ENCODE measurements around the gene ZAR1. TPM values are rescaled to one million over a fixed set of nuclear protein-coding genes. Genes with fewer than 3 reads are reported as not detected.

The ZAR1 gene
- total RNA-seq, 2 experiments from 2014 or later, result not detected

DNA sequence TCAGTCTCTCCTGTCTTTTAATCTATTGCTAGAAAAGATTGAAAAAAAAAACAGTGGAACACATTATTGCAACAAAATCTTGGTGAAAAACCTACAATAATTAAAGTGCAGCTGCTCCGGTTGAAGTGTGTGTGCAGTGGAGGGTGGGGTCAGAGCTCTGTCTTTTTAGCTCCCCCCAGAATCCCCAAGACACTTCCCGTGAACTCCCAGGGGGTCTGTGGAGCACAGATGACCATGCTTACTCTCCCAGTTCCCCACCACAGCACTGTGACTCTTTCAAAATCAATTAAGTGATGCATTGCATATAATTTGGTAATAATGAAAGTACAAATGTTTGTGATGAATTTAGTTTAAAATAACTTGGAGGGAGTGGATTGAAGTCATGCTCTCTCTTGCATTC, 22.6 kb upstream of the ZAR1 start:
- Histone ChIP-seq H3K36me3 (ENCODE audit: insufficient read depth, low read length) (no peaks in the 10 kb centered on the region), H3K9me3 (ENCODE audit: low read length) (no peaks in the 10 kb centered on the region), H3K4me3 (ENCODE audit: low read depth, low read length, poor library complexity, severe bottlenecking) (no peak overlapping the region), H3K4me1 (ENCODE audit: insufficient read depth, low read length, poor library complexity, severe bottlenecking) (no peaks in the 10 kb centered on the region), H3K79me2 (ENCODE audit: insufficient read depth, low read depth, low read length) (no peaks in the 10 kb centered on the region), H2AFZ (ENCODE audit: low read length) (no peak overlapping the region), H3K4me2 (ENCODE audit: low read length) (no peak overlapping the region), H4K20me1 (ENCODE audit: insufficient read depth, low read length) (no peaks in the 10 kb centered on the region), H3K27ac (ENCODE audit: low read depth, low read length, poor library complexity, severe bottlenecking) (no peak overlapping the region), H3K9me2 (ENCODE audit: insufficient read depth, low read length) (no peaks in the 10 kb centered on the region)
- ChIA-PET POLR2A (interaction anchor here (0.7 to 1.1 kb wide), 2 partner anchors 19 to 21 kb away, joined by 3 read pairs; no protein-coding TSS in a partner anchor), CTCF (ENCODE audit: unreplicated experiment) (interaction anchor here (1.2 kb wide), 1 partner anchor 78 kb away, joined by 3 read pairs; no protein-coding TSS in a partner anchor)
- no TSS peak for BruUV-seq (replicated peaks)
- DNase-seq (ENCODE audit: low spot score), result no peak
- intact Hi-C loops (cut with micrococcal nuclease; ENCODE audit: unreplicated experiment), result no loop called here
- no peak for TF ChIP-seq EZH2phosphoT487 (IDR thresholded peaks at IDR 0.05; ENCODE audit: borderline replicate concordance, low read depth, low read length)
- TF ChIP-seq, protein P1, sequence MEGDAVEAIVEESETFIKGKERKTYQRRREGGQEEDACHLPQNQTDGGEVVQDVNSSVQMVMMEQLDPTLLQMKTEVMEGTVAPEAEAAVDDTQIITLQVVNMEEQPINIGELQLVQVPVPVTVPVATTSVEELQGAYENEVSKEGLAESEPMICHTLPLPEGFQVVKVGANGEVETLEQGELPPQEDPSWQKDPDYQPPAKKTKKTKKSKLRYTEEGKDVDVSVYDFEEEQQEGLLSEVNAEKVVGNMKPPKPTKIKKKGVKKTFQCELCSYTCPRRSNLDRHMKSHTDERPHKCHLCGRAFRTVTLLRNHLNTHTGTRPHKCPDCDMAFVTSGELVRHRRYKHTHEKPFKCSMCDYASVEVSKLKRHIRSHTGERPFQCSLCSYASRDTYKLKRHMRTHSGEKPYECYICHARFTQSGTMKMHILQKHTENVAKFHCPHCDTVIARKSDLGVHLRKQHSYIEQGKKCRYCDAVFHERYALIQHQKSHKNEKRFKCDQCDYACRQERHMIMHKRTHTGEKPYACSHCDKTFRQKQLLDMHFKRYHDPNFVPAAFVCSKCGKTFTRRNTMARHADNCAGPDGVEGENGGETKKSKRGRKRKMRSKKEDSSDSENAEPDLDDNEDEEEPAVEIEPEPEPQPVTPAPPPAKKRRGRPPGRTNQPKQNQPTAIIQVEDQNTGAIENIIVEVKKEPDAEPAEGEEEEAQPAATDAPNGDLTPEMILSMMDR (conservative IDR thresholded peaks at IDR 0.05; ENCODE audit: low read length), result no peak

DNA sequence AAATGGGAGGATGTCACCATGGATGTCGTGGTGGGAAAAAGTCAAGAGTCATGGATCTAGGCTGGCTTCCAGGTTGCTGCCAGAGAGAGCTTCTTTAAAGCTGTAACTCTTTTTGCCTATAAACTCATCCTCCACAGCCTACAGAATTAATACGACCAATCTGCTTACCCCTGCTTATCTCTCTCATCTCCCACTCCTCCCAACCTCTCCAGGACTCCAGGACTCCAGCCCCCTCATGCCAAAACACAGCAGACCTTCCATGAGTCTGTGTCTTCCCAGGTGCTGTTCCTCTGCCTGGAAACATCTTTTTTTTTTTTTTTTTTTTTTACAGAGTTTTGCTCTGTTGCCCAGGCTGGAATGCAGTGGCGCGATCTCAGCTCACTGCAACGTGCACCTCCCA, 22.2 kb upstream of the ZAR1 start:
- no peak overlapping the region for H2AFZ ChIP-seq (ENCODE audit: low read length)
- no peaks in the 10 kb centered on the region for H3K79me2 ChIP-seq (ENCODE audit: insufficient read depth, low read depth, low read length)
- H4K20me1 ChIP-seq (ENCODE audit: insufficient read depth, low read length), result no peaks in the 10 kb centered on the region
- H3K4me2 ChIP-seq (ENCODE audit: low read length), result no peak overlapping the region
- no peak overlapping the region for H3K4me3 ChIP-seq (ENCODE audit: low read depth, low read length, poor library complexity, severe bottlenecking)
- H3K9me3 ChIP-seq (ENCODE audit: low read length), result no peaks in the 10 kb centered on the region
- TF ChIP-seq EZH2phosphoT487 (IDR thresholded peaks at IDR 0.05; ENCODE audit: borderline replicate concordance, low read depth, low read length), result no peak
- TF ChIP-seq, protein P1 (conservative IDR thresholded peaks at IDR 0.05; ENCODE audit: low read length), result no peak
- ChIA-PET CTCF (ENCODE audit: unreplicated experiment) (no interaction called here), POLR2A (interaction anchor here (0.6 to 1.1 kb wide), 2 partner anchors 21 to 1091 kb away, joined by 3 read pairs; no protein-coding TSS in a partner anchor)
- H3K27ac ChIP-seq (ENCODE audit: low read depth, low read length, poor library complexity, severe bottlenecking), result no peak overlapping the region
- no TSS peak for BruUV-seq (replicated peaks)
- no peaks in the 10 kb centered on the region for H3K36me3 ChIP-seq (ENCODE audit: insufficient read depth, low read length)
- H3K4me1 ChIP-seq (ENCODE audit: insufficient read depth, low read length, poor library complexity, severe bottlenecking), result no peaks in the 10 kb centered on the region
- intact Hi-C loops (cut with micrococcal nuclease; ENCODE audit: unreplicated experiment), result no loop called here
- H3K9me2 ChIP-seq (ENCODE audit: insufficient read depth, low read length), result no peaks in the 10 kb centered on the region
- no peak for DNase-seq (ENCODE audit: low spot score)

DNA sequence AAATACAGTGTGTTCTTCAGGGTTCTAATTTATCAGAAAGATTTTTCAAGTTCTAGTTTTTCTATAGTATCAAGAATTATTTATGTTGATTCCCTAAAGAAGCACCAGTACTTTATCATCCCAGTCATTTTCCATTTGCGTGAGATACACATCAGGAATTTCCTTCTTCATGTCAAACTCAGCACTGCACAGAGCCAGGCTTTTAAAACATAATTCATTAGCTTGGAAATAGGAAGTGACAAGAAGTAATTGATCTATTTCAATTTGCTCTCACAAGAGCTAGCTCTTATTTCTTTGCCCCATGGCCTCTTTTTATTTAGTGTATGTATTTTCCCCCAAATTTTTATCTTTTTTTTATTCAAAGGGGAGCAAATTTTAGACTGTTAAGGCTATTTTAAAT, 19.9 kb upstream of the ZAR1 start:
- no peak overlapping the region for H2AFZ ChIP-seq (ENCODE audit: low read length)
- TF ChIP-seq EZH2phosphoT487 (IDR thresholded peaks at IDR 0.05; ENCODE audit: borderline replicate concordance, low read depth, low read length), result no peak
- TF ChIP-seq, protein P1 (conservative IDR thresholded peaks at IDR 0.05; ENCODE audit: low read length), result no peak
- H3K4me1 ChIP-seq (ENCODE audit: insufficient read depth, low read length, poor library complexity, severe bottlenecking), result no peaks in the 10 kb centered on the region
- H4K20me1 ChIP-seq (ENCODE audit: insufficient read depth, low read length), result no peaks in the 10 kb centered on the region
- H3K4me3 ChIP-seq (ENCODE audit: low read depth, low read length, poor library complexity, severe bottlenecking), result no peak overlapping the region
- H3K4me2 ChIP-seq (ENCODE audit: low read length), result no peak overlapping the region
- no peaks in the 10 kb centered on the region for H3K9me2 ChIP-seq (ENCODE audit: insufficient read depth, low read length)
- H3K36me3 ChIP-seq (ENCODE audit: insufficient read depth, low read length), result no peaks in the 10 kb centered on the region
- H3K27ac ChIP-seq (ENCODE audit: low read depth, low read length, poor library complexity, severe bottlenecking), result no peak overlapping the region
- H3K9me3 ChIP-seq (ENCODE audit: low read length), result no peaks in the 10 kb centered on the region
- intact Hi-C loops (cut with micrococcal nuclease; ENCODE audit: unreplicated experiment), result no loop called here
- no peak for DNase-seq (ENCODE audit: low spot score)
- ChIA-PET POLR2A (interaction anchor here (0.7 to 0.8 kb wide), 2 partner anchors 51 to 468 kb away, joined by 3 to 4 read pairs; no protein-coding TSS in a partner anchor), CTCF (ENCODE audit: unreplicated experiment) (no interaction called here)
- no peaks in the 10 kb centered on the region for H3K79me2 ChIP-seq (ENCODE audit: insufficient read depth, low read depth, low read length)
- no TSS peak for BruUV-seq (replicated peaks)
